ENCODE results near the gene ACP1.

The ACP1 gene

DNA sequence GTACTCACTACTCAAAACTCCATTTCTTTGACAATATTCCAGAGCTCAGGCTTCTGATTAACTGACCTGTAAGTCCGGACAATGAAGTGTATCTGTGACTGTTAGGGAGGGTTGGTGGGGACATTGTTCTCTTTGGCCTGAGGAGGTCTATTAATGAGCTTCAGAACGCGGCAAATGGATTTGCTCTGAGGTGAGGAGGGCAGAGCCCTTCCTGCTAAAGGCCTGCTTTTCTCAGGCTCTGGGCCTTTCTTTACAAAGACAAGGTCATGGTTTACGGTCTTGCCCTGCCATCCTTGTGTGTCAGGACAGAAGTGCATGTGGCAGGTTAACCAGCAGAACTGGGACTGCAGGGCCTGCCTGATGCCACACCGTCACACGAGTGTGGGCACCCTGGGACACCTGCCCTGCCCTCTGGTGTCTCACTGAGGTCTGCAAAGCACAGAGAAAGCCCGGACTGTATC lies 15.9 kb downstream of the ACP1 start:
- DNase-seq (ENCODE audit: low read depth in 2 of 2): no peak

DNA sequence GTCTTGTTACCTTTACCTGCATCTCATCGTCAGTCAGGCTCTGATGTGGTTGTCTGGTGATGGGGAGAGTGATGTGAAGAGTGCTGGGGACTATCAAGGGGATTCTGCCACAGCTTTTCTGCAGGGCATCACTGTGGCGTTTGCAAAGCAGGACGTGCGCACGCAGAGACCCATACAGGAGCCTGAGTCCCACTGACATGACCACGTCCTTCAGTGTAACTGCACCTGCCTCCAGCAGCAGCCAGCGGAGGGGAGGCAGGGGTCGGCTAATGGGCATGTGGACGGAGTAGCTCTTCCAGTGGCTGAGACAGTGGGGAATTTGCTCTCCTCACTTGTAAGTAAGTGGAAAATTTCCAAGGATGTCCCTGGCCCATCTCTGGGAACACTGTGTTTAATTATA lies 16.6 kb downstream of the ACP1 start:
- no peak for DNase-seq (ENCODE audit: low read depth in 2 of 2)

DNA sequence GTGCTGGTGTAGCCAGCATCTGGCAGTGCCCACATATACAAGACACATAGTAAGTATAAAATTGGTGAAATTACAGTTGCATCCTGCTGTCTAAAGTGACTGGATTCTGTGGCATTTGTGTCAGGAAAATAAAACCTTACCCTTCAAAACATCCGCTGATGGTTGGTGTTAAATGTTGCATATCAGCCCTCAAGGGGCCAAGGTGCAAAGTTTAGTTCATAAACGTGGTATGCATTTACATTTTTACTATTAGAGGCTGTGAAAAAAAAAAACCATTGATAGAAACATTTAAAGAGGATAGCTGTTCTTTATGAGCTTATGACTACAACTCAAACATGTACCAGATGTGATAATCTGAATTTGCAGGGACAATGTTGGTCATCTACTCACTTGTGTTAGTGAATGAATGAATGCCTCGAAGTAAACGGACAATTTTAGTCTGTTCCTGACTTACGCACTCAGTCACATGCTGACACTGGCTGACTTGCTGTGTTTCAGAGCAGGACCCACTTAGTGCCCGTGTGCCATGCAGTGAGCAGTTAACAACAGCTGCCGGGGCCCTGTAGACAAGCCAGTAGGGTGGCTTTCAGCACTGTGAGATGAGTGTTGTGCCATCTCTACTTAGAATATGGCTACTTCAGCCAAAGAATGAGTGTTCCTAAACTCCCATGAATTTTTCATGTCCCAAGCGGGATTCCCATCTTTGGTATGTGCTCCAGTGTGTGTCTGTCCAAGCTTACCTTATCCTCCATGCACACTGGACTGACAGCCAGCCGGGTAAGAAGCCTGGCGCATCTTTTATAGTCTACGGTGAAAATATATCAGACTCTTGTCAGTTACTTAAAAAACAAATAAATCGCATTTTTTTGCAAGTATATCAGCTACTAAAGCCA lies 17.9 kb downstream of the ACP1 start:
- no peak for DNase-seq (ENCODE audit: low read depth in 2 of 2)

GRCh38 chr2:283996-284794 lies 19.4 kb downstream of the ACP1 start:
- no peak for DNase-seq (ENCODE audit: low read depth in 2 of 2)

DNA sequence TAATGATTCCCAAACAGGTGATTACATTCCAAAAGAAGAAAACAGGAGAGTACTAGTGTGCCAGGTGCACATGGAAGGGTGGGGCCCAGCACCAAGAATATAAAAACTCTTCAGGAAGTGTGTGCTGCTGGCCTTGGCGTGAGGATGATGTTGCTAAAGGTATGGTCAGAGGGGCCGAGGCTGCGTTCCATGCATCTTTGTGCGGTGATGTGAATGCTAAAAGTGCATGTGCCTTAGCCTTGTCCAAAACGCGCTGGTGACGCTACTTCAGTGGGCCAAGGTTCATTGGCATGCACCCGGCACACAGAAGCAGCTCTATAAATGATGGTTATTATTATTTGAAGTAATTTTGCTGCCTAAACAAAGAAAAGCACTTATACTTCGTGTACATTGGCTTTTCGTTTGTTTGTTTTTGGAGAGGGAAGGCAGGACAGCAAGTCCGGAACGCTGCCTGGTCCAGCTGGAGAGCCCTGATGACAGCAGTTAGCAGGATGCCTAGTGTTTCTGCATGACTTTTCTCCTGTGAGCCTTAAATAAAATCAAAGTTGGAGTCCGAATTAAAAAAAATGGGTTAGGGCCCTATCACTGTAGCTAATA lies 20.2 kb downstream of the ACP1 start:
- DNase-seq (ENCODE audit: low read depth in 2 of 2): no peak

GRCh38 chr2:285531-285930 lies 20.8 kb downstream of the ACP1 start:
- no peak for DNase-seq (ENCODE audit: low read depth in 2 of 2)

DNA sequence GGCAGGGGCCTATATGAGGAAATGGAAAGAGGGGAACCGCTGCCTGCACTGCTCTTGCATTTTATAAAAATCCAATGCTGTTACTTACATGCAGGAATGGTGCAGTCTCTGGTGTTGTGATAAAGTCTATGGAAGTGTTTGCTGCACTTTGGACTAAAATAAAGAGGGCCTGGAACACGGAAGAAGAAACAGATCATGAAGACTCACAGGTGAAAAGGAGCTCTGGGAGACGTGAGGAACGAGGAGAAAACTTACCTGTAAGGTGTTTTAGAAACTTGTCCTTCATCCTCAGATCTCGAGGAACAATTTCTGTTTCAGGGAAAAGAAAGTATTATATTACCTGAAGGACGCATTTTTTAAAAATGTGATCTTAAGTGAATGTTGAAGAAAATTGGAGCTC lies 21.3 kb downstream of the ACP1 start:
- no peak for DNase-seq (ENCODE audit: low read depth in 2 of 2)

DNA sequence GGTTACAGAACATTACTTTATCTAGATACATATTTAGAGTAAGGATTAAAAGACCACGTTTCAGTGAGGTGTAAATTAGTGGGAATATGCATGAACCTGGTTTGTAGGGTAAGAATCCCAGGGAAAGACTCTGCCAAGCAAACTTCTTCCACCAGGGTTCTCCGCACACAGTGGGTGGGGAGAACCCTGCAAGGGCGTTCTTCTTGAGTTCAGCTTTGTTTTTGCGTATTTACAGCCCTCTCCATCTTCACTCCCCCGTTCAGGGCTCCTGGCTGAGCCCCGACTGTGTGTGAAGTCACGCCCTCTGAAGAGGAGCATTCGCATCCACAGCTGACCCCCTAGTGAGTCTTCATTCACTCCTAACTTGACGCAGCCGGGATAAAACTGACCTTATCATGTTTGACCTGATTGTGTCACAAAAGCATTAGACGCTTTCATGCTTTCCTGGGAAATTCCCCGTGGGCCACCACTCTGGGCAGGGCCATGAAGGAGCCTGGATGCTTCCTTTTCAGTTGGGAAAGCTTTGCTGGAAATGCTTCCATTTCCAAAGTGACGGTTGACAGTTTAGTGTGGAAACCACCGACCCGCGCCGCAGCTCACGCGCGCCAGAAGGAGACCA lies 22.1 kb downstream of the ACP1 start:
- DNase-seq (ENCODE audit: low read depth in 2 of 2): no peak

DNA sequence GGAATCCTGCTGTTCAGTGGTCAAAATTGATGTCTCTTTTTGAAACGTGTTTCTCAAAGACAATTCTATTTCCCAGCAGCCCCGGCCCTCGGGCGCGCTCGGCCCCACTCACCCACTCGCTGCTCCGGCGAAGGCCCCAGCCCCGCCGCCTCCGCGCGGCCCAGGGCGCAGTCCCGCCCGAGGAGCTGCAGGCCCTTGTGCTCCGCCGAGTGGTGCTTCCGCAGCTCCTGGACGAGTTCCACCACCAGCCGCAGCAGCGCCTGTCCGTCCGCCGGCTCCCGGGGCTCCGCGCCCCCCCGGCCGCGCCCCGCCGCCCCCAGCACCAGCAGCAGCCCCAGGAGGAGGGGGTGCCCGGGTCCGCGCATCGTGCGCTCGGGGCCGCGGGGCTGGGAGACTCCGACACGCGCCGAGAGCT lies 22.7 kb downstream of the ACP1 start:
- DNase-seq (ENCODE audit: low read depth in 2 of 2): no peak

GRCh38 chr2:287911-288757 lies 23.4 kb downstream of the ACP1 start, which contains the start of gene ALKAL2:
ALKAL2 (minus strand) TSS chr2:288091; CDS start chr2:287835, 256 bp downstream.
- no peak for DNase-seq (ENCODE audit: low read depth in 2 of 2)

DNA sequence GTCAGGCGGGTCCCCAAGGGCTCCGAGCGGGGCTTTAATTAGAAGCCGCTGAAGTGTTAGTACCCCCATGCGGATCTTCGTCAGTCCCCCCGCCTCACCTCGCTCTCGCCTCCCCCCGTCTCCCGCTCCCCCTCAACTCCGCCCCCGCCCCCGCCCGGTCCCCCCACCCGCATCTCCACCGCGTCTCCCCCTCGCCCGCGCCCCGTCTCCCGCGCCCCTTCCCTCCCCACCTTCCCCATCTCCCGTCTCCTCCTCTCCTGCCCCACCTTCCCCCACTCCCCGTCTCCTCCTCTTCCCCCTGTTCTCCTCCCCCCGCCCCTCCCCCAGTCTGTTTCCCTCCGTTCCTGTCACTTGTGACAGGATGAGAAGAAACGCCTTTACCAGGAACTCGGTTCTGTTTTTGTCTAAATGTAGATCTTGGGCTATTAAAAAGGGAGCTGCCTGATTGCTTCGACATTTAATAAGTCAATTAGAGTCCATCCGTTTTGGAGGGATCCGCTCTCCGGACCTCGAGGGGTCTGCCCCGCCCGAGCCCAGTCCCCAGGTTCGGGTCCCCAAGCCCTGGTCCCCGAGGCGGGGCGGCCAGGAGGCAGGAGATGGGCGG lies 24.1 kb downstream of the ACP1 start:
- no peak for DNase-seq (ENCODE audit: low read depth in 2 of 2)

DNA sequence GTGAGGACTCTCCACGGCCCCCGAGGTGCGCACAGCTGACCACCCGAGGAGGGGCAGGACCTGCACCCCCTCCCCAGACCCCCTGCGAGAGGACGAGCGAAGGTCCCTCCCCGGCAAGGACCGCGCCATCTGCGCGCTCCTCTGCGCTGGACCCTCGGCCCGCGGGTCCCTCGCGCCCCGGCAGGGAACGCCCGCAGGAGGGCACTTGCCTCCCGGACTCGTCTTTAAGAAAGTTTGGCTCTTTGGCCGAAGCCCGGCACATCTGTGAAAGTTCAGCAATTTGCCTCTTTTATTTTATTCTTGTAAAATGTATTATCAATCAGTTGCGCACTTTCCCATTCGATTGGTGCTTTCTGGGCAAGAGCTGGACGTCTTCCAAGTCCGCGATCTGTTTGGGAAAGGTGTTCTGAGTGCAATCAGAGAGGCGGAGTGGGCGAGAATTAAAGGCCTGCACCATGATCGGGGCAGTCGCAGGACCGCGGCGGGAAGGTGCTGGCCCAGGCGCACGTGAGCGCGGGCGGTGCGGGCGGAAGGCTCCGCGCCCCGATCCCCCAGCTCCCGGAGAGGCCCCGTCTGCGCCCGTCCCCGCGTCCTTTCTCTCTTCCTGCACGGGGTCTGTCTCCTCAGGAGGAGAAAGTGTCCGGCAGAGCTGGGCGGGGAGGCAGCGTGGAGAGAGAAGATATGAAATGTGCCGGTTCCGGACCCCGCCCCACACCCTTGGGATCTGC lies 24.8 kb downstream of the ACP1 start:
- no peak for DNase-seq (ENCODE audit: low read depth in 2 of 2)

DNA sequence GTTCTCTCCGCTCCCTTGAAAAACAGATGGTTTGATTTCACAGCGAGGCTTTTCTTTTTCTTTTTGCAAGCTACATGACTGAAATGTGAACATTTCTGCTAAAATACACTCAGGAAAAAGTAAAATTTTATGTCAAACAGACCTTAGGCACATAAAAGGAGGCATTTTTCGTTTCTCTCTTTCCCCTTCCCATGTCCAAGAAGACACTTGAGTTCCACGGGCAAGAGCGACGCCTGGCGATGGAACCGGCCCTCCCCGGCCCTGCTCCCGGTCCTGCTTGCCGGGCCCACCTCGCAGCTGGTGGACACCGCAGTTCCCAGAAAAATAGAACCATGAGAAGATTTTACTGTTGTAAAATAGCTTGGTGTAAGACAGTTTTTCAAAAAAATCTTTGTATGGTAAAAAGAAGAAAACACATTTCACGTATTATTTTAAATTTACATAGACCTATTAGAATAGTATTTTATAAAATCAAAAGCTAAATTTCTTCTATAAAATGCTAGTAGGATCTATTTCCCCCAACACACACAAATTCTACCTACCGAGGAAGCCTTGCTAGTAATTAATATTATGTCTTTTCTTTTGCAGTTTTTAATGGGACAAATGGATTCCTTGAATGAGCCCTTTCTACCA lies 25.5 kb downstream of the ACP1 start:
- DNase-seq (ENCODE audit: low read depth in 2 of 2): peak in 1 of 2 donors; percentile 11

GRCh38 chr2:295090-295489 lies 30.3 kb downstream of the ACP1 start:
- DNase-seq (ENCODE audit: low read depth in 2 of 2): no peak

- DNase-seq (ENCODE audit: low read depth in 2 of 2): no peak
Measured at GRCh38 chr2:296354-296753, 31.6 kb downstream of the ACP1 start.

DNA sequence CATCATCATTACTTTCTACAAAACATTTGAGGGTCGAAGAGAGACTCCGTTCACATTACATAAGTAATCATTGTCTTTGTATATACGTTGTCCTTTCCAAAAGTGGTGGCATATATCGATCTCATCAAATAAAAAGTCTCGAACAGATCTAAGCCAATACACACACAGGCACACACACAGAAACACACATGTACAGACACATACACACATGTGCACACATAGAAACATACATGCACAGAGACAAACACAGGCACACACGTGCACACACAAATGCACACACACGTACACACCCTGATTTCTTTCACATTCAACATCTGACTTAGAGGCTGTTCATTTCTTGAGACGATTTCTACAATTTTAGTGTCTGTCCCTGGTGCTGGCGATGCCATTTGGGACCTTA lies 40.6 kb downstream of the ACP1 start:
- no peak for DNase-seq (ENCODE audit: low read depth in 2 of 2)

DNA sequence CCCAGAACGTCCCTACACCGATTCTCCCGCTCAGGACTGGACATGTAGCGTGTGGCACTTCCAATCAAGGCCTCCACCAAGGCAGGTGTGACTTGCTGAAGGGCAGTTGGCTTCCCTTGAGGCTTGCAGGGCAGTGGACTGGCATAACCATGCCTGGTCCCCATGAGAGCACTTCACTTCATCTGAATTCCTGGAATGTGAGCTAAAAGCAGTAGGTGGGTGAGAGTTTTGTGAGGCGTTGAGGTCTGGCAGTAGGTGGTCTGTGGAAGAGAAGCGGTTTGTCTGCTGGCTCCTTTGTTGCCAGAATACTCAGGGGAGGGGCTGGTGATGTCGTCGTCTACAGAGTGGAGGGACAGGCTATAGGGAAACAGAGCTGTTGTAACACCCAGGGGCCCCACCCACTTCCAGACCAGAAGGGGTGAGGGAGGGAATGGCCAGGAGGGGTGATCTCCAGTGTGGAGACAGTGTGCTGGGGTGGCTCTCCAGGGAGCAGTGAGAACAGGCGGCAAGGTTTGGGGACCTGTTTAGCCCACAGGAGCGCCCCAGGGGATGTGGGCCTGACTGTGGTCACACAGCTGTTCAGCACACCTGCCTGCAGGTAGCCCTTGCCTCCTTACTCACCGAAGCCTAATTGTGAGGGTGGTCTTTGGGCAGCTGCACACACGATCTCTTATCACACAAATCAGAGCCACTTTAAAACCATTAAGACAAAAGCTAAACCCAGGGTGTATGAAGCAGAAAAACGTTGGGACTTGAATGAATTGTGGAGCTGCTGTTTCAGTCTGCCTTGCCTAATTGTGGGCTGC lies 44.6 kb downstream of the ACP1 start:
- DNase-seq (ENCODE audit: low read depth in 2 of 2): no peak

DNA sequence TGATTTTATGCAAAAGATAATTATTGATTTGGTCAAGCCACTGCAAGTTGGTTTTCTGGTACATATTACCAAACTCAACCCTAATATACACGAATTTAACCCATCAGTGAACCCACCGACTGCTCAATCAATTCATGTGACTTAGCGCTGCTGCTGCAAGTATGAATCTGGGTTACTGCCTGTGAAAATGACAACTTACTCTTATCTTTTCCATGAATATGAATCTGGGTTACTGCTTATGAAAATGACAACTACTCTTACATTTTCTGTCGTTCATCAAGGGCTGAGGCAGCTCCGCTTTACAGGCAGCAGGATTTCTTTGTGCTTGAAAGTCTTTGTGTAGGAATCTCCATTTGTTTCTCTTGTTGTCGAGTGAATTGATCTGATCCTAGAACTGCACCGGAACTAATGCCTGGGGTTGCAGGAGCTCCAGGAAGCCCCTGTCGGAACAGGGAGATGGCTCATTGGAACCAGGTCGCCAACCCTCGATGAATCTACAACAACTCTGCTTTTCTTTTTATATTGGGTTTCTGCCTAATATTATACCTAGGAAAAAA lies 45.3 kb downstream of the ACP1 start:
- no peak for DNase-seq (ENCODE audit: low read depth in 2 of 2)
